OCI-LY3 (cell line): ENCODE results near the gene NFYC.

Experiments
- EZH2phosphoT487 ChIP-seq: fragments of 200-600 bp; shearing (Covaris generic); IDR thresholded peaks from 2 replicates; pipeline ENCODE4 v1.6.1; 2018; ENCODE audit warnings: antibody characterized with exemption, mixed run types, low read depth
- TF ChIP-seq, protein P1 (sequence below): fragments of 200-600, 300-600 bp; sonication (generic); IDR thresholded peaks from 2 replicates; pipeline ENCODE4 v1.5.1; 2014; ENCODE audit warnings: antibody characterized with exemption, low read length, low read depth

DNA sequence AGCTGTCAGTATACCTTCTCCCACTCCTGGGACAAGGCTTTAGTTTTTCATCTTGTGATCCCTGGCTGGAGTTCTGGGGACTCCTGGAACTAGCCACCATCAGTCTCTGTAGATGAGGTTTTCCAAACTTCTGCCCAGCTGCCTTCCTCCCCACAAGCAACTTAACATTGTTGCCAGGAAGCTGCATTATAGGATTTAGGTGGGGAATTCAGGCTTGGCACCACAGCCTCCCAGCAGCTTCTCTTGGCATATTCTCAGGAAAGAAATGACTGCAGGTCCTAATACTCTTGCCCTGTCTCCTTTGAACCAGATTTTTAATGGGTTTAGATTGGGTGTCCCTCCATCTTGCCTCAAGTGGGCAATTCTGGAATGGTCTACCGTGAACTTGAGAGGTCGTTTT is 73.5 kb downstream of the NFYC start:
- TF ChIP-seq, protein P1, sequence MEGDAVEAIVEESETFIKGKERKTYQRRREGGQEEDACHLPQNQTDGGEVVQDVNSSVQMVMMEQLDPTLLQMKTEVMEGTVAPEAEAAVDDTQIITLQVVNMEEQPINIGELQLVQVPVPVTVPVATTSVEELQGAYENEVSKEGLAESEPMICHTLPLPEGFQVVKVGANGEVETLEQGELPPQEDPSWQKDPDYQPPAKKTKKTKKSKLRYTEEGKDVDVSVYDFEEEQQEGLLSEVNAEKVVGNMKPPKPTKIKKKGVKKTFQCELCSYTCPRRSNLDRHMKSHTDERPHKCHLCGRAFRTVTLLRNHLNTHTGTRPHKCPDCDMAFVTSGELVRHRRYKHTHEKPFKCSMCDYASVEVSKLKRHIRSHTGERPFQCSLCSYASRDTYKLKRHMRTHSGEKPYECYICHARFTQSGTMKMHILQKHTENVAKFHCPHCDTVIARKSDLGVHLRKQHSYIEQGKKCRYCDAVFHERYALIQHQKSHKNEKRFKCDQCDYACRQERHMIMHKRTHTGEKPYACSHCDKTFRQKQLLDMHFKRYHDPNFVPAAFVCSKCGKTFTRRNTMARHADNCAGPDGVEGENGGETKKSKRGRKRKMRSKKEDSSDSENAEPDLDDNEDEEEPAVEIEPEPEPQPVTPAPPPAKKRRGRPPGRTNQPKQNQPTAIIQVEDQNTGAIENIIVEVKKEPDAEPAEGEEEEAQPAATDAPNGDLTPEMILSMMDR = no peak
- TF ChIP-seq EZH2phosphoT487 = no peak
